HEK293 (cell line): ENCODE measurements around the gene PRKRA.

Source experiments
- ATF2 ChIP-seq: fragments of 450-650 bp; formaldehyde crosslinking; IDR thresholded peaks from 2 replicates; pipeline ENCODE4 v1.5.1; 2016; ENCODE audit warnings: missing biosample characterization, missing genetic modification characterization, low read depth
- GLI2 ChIP-seq: fragments of 450-650 bp; formaldehyde crosslinking; IDR thresholded peaks from 2 replicates; pipeline ENCODE4; 2017; ENCODE audit warnings: missing biosample characterization, missing genetic modification characterization, low read depth, borderline replicate concordance
- KLF8 ChIP-seq: fragments of 450-650 bp; formaldehyde crosslinking; IDR thresholded peaks from 2 replicates; pipeline ENCODE4 v1.5.1; 2016; ENCODE audit warnings: missing biosample characterization, missing genetic modification characterization
- TCF7L2 ChIP-seq: IDR thresholded peaks from 2 replicates; pipeline ENCODE4 v1.6.1; 2011; ENCODE audit warnings: low read depth, mild to moderate bottlenecking, inconsistent platforms, low read length, moderate library complexity, borderline replicate concordance
- ZNF19 ChIP-seq: fragments of 450-650 bp; formaldehyde crosslinking; IDR thresholded peaks from 2 replicates; pipeline ENCODE4; 2016; ENCODE audit warnings: missing biosample characterization, missing genetic modification characterization, low read depth
- ZNF394 ChIP-seq: fragments of 450-650 bp; formaldehyde crosslinking; IDR thresholded peaks from 2 replicates; pipeline ENCODE4 v1.5.1; 2016; ENCODE audit warnings: missing biosample characterization, missing genetic modification characterization, mild to moderate bottlenecking, moderate library complexity, borderline replicate concordance
- ZNF398 ChIP-seq: fragments of 450-650 bp; formaldehyde crosslinking; IDR thresholded peaks from 2 replicates; pipeline ENCODE4 v1.5.1; 2017; ENCODE audit warnings: missing biosample characterization, missing genetic modification characterization
- ZNF473 ChIP-seq: fragments of 450-650 bp; formaldehyde crosslinking; IDR thresholded peaks from 2 replicates; pipeline ENCODE4 v1.5.1; 2017; ENCODE audit warnings: missing biosample characterization, missing genetic modification characterization
- ZNF544 ChIP-seq: fragments of 450-650 bp; formaldehyde crosslinking; IDR thresholded peaks from 2 replicates; pipeline ENCODE4 v1.5.0; 2017; ENCODE audit warnings: missing biosample characterization, missing genetic modification characterization
- ZNF626 ChIP-seq: fragments of 450-650 bp; sonication (Bioruptor Pico); formaldehyde crosslinking; IDR thresholded peaks from 2 replicates; pipeline ENCODE4 v1.5.1; 2018; ENCODE audit warnings: missing biosample characterization, missing genetic modification characterization, inconsistent platforms
- ZNF777 ChIP-seq: fragments of 450-650 bp; formaldehyde crosslinking; IDR thresholded peaks from 2 replicates; pipeline ENCODE4 v1.5.1; 2017; ENCODE audit warnings: missing biosample characterization, missing genetic modification characterization, borderline replicate concordance
- ZXDB ChIP-seq: fragments of 450-650 bp; formaldehyde crosslinking; IDR thresholded peaks from 2 replicates; pipeline ENCODE4 v1.5.1; 2016; ENCODE audit warnings: missing biosample characterization, missing genetic modification characterization
- TF ChIP-seq, protein P1 (sequence below): fragments of 450-650 bp; formaldehyde crosslinking; IDR thresholded peaks from 2 replicates; pipeline ENCODE4 v1.5.1; 2016; ENCODE audit warnings: missing biosample characterization, missing genetic modification characterization

Gene PRKRA

DNA sequence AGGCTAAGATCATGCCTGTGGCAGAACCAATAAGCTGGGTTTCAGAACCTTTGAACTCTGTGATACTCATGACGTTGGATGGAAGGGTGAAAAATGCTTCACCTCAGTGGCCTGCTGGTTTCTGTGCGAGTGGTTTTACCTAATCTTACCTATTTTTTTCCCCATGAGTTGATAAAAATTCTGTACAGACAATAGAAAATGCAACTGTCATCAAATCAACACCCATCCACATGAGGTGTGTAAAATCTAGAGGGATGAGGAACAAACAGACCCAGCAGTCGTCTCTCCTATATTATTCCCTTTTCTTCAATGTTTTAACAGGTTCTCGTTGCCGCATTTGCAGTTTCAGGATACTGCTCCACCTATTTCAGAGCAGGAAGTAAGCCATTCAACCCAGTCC is 67.3 kb downstream of the PRKRA start (continued):
- no peak for TF ChIP-seq ZNF626 (tag by site-specific recombination)
- TF ChIP-seq ZNF19 (tag by site-specific recombination): no peak
- no peak for TF ChIP-seq GLI2
- no peak for TF ChIP-seq ZXDB (tag by site-specific recombination)
- no peak for TF ChIP-seq ZNF394 (tag by site-specific recombination)
- TF ChIP-seq ZNF398: no peak
- TF ChIP-seq, protein P1, sequence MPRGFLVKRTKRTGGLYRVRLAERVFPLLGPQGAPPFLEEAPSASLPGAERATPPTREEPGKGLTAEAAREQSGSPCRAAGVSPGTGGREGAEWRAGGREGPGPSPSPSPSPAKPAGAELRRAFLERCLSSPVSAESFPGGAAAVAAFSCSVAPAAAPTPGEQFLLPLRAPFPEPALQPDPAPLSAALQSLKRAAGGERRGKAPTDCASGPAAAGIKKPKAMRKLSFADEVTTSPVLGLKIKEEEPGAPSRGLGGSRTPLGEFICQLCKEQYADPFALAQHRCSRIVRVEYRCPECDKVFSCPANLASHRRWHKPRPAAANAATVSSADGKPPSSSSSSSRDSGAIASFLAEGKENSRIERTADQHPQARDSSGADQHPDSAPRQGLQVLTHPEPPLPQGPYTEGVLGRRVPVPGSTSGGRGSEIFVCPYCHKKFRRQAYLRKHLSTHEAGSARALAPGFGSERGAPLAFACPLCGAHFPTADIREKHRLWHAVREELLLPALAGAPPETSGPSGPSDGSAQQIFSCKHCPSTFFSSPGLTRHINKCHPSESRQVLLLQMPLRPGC (tag by site-specific recombination): no peak
- TF ChIP-seq TCF7L2: no peak
- no peak for TF ChIP-seq ZNF473 (tag by site-specific recombination)
- no peak for TF ChIP-seq KLF8 (tag by site-specific recombination)
- no peak for TF ChIP-seq ZNF544 (tag by site-specific recombination)
- no peak for TF ChIP-seq ZNF777
- TF ChIP-seq ATF2 (tag by site-specific recombination): no peak
